Cortex of kidney (tissue), 1 donor: ENCODE data around the gene MEGF6.
"Not testable (repeated sequence)": the region's sequence is repeated elsewhere in the genome, so short reads cannot be mapped to it uniquely, and the experiment has no call there.

Experiments used
- DNase-seq: peaks from one replicate; lab custom pipeline; 2025; lab: John Stamatoyannopoulos, UW

MEGF6 gene

GRCh38 chr1:3595949-3596348 lies 15.4 kb downstream of the MEGF6 start:
- DNase-seq, result no peak

GRCh38 chr1:3594706-3595377 lies 16.5 kb downstream of the MEGF6 start:
- DNase-seq, result no peak

GRCh38 chr1:3593745-3594144 lies 17.6 kb downstream of the MEGF6 start:
- DNase-seq, result no peak

GRCh38 chr1:3593334-3593733 lies 18.0 kb downstream of the MEGF6 start:
- no peak for DNase-seq

GRCh38 chr1:3590951-3591865 lies 20.1 kb downstream of the MEGF6 start:
- no peak for DNase-seq

GRCh38 chr1:3590139-3590763 lies 21.1 kb downstream of the MEGF6 start:
- no peak for DNase-seq

GRCh38 chr1:3588395-3588794 lies 22.9 kb downstream of the MEGF6 start:
- DNase-seq, result no peak

GRCh38 chr1:3586986-3587759 lies 24.1 kb downstream of the MEGF6 start:
- no peak for DNase-seq

- DNase-seq, result no peak
These were observed 25.3 kb downstream of the MEGF6 start for GRCh38 chr1:3585940-3586568.

GRCh38 chr1:3585353-3585868 lies 25.9 kb downstream of the MEGF6 start:
- DNase-seq, result not testable (repeated sequence)

- DNase-seq, result no peak
These were observed 26.4 kb downstream of the MEGF6 start for GRCh38 chr1:3584915-3585314.

- DNase-seq, result not testable (repeated sequence)
These were observed 27.6 kb downstream of the MEGF6 start for GRCh38 chr1:3583751-3584150.

GRCh38 chr1:3581296-3582036 lies 29.8 kb downstream of the MEGF6 start:
- DNase-seq, result no peak

GRCh38 chr1:3580231-3580630 lies 31.1 kb downstream of the MEGF6 start:
- no peak for DNase-seq

- DNase-seq, result no peak
These were observed 31.7 kb downstream of the MEGF6 start for GRCh38 chr1:3579626-3580025.

GRCh38 chr1:3578906-3579305 lies 32.4 kb downstream of the MEGF6 start:
- no peak for DNase-seq

- no peak for DNase-seq
These were observed 32.9 kb downstream of the MEGF6 start for GRCh38 chr1:3578433-3578805.

- no peak for DNase-seq
These were observed 33.4 kb downstream of the MEGF6 start for GRCh38 chr1:3577711-3578432.

GRCh38 chr1:3577300-3577699 lies 34.0 kb downstream of the MEGF6 start:
- no peak for DNase-seq

GRCh38 chr1:3575993-3576392 lies 35.3 kb downstream of the MEGF6 start:
- no peak for DNase-seq
